ENCODE measurements around the gene TRABD2B. TPM values are rescaled to one million over a fixed set of nuclear protein-coding genes. Genes with fewer than 3 reads are reported as not detected.
A peak's percentile ranks its signal among the peaks of the same experiment; 100 is the strongest.

TRABD2B gene
- total RNA-seq, 4 donors from 2014 or later = 0.05 to 0.15 (median 0.12) TPM

- Histone ChIP-seq H3K9me3 (no peaks in the 10 kb centered on the region), H3K27me3 (no peaks in the 10 kb centered on the region), H3K4me1 (no peaks in the 10 kb centered on the region), H3K4me3 (no peak overlapping the region), H3K36me3 (no peaks in the 10 kb centered on the region), H3K27ac (no peak overlapping the region)
- intact Hi-C loops (cut with DNase I; ENCODE audit: low total_unique reads) (no loop called here), in situ Hi-C loops (cut with MboI; ENCODE audit: low sequenced_read_pairs in 4 of 4) (no loop called here)
- ATAC-seq = peak in 1 of 2 donors; percentile 47
- TF ChIP-seq, protein P1, sequence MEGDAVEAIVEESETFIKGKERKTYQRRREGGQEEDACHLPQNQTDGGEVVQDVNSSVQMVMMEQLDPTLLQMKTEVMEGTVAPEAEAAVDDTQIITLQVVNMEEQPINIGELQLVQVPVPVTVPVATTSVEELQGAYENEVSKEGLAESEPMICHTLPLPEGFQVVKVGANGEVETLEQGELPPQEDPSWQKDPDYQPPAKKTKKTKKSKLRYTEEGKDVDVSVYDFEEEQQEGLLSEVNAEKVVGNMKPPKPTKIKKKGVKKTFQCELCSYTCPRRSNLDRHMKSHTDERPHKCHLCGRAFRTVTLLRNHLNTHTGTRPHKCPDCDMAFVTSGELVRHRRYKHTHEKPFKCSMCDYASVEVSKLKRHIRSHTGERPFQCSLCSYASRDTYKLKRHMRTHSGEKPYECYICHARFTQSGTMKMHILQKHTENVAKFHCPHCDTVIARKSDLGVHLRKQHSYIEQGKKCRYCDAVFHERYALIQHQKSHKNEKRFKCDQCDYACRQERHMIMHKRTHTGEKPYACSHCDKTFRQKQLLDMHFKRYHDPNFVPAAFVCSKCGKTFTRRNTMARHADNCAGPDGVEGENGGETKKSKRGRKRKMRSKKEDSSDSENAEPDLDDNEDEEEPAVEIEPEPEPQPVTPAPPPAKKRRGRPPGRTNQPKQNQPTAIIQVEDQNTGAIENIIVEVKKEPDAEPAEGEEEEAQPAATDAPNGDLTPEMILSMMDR (IDR thresholded peaks at IDR 0.05 in 4 of 5, conservative IDR thresholded peaks at IDR 0.05 in 1 of 5) = no peak
- TF ChIP-seq POLR2A (IDR thresholded peaks at IDR 0.05) = no peak
- DNase-seq = no peak
Observed at GRCh38 chr1:47772960-47773682, 224.1 kb downstream of the TRABD2B start.

DNA sequence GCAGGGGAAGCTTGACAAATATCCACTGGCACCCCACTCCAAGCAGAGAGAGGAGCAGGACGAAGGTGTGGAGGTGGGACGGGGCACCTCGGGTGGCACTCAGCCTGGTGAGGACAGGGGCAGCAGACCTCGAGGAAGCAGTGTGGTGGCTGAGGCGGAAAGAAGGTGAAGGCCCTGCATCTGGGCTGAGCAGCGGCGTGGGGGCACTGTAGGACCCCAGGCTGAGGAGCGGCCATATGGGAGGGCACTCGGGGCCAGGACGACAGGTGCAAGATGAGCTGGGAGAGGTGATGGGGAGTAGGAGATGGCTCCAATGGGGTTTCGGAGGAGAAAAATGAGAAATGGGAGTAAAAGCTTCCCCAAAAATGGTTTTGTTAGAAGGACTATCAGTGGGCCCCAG is 224.9 kb downstream of the TRABD2B start:
- Histone ChIP-seq H3K27me3 (no peaks in the 10 kb centered on the region), H3K4me1 (no peaks in the 10 kb centered on the region), H3K4me3 (no peak overlapping the region), H3K36me3 (no peaks in the 10 kb centered on the region), H3K27ac (no peak overlapping the region), H3K9me3 (no peaks in the 10 kb centered on the region)
- no peak for DNase-seq
- intact Hi-C loops (cut with DNase I; ENCODE audit: low total_unique reads) = no loop called here
- in situ Hi-C loops (cut with MboI; ENCODE audit: low sequenced_read_pairs in 4 of 4) = no loop called here
- ATAC-seq = no peak
- TF ChIP-seq, protein P1 (IDR thresholded peaks at IDR 0.05 in 4 of 5, conservative IDR thresholded peaks at IDR 0.05 in 1 of 5) = no peak
- no peak for TF ChIP-seq POLR2A (IDR thresholded peaks at IDR 0.05)

DNA sequence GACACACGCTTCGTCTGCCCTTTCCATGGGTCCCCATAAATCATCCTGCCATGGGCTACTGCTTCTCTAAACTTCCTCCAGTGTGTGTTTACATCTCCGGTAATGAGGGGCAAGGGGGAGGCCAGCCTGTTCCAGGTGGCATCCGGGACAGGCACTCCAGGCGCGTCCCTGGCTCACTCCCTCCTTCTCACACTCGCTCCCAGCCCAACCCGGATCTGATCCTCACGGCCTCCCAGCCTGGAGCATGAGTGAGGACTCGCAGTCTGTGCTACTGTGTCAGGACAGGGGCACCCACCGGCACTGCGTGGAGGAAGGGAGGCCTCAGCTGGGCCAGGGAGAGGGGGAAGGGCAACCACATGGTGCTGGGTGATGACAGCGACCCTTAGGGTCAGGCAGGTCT is 225.4 kb downstream of the TRABD2B start:
- intact Hi-C loops (cut with DNase I; ENCODE audit: low total_unique reads) (no loop called here), in situ Hi-C loops (cut with MboI; ENCODE audit: low sequenced_read_pairs in 4 of 4) (no loop called here)
- Histone ChIP-seq H3K4me1 (no peaks in the 10 kb centered on the region), H3K4me3 (no peak overlapping the region), H3K27me3 (no peaks in the 10 kb centered on the region), H3K9me3 (no peaks in the 10 kb centered on the region), H3K36me3 (no peaks in the 10 kb centered on the region), H3K27ac (no peak overlapping the region)
- TF ChIP-seq POLR2A (IDR thresholded peaks at IDR 0.05) = no peak
- TF ChIP-seq, protein P1 (IDR thresholded peaks at IDR 0.05 in 4 of 5, conservative IDR thresholded peaks at IDR 0.05 in 1 of 5) = no peak
- DNase-seq = no peak
- ATAC-seq = no peak

DNA sequence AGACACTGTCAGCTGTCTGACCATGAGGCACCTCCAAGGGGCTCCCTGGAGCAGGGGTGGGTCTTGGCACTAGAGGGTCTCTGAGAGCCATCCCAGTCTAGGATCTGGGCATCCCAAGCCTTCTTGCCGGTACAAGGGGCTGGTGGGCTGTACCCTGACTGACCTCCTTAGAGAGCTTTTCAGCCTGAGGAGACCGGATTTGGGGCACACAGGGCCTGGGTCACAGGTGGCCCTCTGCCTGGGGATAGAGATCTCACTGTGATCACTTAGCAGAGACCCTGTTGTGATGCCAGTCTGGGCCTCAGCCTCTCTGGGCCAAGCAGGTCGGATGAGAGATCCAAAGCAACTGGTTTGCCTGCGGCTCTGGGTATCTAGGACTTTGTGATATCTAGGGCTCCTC is 227.2 kb downstream of the TRABD2B start:
- Histone ChIP-seq H3K9me3 (no peaks in the 10 kb centered on the region), H3K4me1 (no peaks in the 10 kb centered on the region), H3K4me3 (no peak overlapping the region), H3K27ac (no peak overlapping the region), H3K27me3 (no peaks in the 10 kb centered on the region), H3K36me3 (no peaks in the 10 kb centered on the region)
- intact Hi-C loops (cut with DNase I; ENCODE audit: low total_unique reads) = no loop called here
- in situ Hi-C loops (cut with MboI; ENCODE audit: low sequenced_read_pairs in 4 of 4) = no loop called here
- ATAC-seq = no peak
- DNase-seq = no peak
- no peak for TF ChIP-seq POLR2A (IDR thresholded peaks at IDR 0.05)
- TF ChIP-seq, protein P1 (IDR thresholded peaks at IDR 0.05 in 4 of 5, conservative IDR thresholded peaks at IDR 0.05 in 1 of 5) = no peak

GRCh38 chr1:47769295-47769694 is 227.9 kb downstream of the TRABD2B start:
- H3K9me3 ChIP-seq = no peaks in the 10 kb centered on the region
- H3K27ac ChIP-seq = no peak overlapping the region
- no peak for TF ChIP-seq POLR2A (IDR thresholded peaks at IDR 0.05)
- TF ChIP-seq, protein P1 (IDR thresholded peaks at IDR 0.05 in 4 of 5, conservative IDR thresholded peaks at IDR 0.05 in 1 of 5) = no peak
- no peaks in the 10 kb centered on the region for H3K27me3 ChIP-seq
- H3K36me3 ChIP-seq = no peaks in the 10 kb centered on the region
- intact Hi-C loops (cut with DNase I; ENCODE audit: low total_unique reads) = no loop called here
- H3K4me1 ChIP-seq = no peaks in the 10 kb centered on the region
- in situ Hi-C loops (cut with MboI; ENCODE audit: low sequenced_read_pairs in 4 of 4) = no loop called here
- ATAC-seq (no peak), DNase-seq (no peak)
- no peak overlapping the region for H3K4me3 ChIP-seq
